Fibroblast of skin of left biceps (primary cell): ENCODE data around the gene KDELR3.
"Not testable (repeated sequence)": the region's sequence is repeated elsewhere in the genome, so short reads cannot be mapped to it uniquely, and the experiment has no call there.

ENCODE experiments used
- DNase-seq, 2 experiments: peaks; one replicate each; pipeline ENCODE4 v3.0.0-alpha.2; 2013; ENCODE audit warnings: low read depth in 2 of 2

Gene KDELR3

DNA sequence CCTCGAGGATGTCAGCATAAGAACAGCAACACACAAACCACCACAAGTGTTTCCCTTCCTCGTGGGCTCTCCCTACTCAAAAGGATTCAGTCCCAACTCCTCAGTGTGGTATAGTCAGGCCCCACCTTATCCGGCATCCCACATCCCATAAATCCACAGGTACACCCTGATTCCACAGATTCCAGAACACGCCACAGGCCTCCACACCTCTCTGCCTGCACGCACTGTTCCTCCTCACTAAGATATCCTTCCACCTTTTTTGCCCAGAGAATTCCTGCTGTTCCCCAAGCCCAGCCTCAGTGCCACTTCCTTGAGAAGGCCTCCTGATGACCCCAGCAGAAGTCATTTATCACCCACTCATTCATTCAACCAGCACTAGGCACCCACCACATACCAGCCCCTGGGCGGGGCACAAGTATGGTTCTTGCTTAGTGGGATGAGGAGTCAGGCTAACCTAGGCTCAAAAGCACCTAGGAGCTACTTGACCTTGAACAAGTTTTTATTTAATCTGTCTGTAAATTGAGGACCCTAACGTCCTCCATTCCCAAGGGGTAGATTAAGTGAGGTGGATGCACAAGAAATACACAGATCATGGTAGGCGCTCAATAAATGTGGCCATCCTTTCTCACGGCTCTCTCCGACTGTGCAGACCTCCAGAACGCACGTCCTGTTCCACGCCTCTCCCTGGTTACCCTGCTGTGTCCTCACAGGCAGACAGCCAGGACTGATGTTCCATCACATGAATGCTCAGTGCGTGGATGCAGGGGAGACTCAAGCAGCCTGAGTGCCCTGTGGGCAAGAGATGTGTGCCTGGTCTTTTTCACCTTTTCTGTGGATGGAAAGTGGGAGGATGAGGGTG lies 10.8 kb upstream of the KDELR3 start:
- DNase-seq, result no peak

- no peak for DNase-seq
These were observed 7.5 kb upstream of the KDELR3 start for GRCh38 chr22:38460426-38460840.

GRCh38 chr22:38461057-38461413 lies 6.9 kb upstream of the KDELR3 start:
- DNase-seq, result no peak

DNA sequence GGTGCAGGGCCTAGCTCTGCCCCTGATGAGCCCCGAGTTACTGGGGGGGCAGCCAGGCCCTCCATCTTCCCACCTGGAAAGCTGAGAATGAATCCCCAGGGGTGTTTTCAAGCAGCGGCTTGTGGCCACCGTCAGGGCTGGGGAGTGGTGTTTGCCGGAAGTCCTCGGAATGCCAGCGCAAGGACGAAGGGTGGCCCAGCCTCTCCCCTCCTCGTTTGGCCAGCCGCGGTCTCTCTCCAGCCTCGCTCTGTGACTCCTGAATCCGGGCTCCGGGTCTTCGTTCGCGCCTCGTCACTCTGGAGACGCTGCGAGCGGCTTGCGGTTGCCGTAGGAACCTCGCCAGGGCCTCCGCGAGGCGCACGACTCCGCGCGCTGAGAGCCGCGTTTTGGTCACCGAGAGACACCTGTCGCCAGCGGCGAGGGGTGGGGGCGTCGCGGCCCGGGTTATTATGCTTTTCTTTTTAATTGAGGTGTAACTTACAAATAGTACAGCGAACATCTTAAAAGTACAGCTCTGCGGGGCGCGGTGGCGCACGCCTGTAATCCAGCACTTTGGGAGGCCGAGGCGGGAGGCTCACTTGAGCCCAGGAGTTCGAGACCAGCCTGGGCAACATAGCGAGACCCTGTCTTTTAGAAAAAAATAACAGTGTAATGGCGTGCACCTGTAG lies 6.3 kb upstream of the KDELR3 start:
- peak; percentile 26 to 35 for DNase-seq

DNA sequence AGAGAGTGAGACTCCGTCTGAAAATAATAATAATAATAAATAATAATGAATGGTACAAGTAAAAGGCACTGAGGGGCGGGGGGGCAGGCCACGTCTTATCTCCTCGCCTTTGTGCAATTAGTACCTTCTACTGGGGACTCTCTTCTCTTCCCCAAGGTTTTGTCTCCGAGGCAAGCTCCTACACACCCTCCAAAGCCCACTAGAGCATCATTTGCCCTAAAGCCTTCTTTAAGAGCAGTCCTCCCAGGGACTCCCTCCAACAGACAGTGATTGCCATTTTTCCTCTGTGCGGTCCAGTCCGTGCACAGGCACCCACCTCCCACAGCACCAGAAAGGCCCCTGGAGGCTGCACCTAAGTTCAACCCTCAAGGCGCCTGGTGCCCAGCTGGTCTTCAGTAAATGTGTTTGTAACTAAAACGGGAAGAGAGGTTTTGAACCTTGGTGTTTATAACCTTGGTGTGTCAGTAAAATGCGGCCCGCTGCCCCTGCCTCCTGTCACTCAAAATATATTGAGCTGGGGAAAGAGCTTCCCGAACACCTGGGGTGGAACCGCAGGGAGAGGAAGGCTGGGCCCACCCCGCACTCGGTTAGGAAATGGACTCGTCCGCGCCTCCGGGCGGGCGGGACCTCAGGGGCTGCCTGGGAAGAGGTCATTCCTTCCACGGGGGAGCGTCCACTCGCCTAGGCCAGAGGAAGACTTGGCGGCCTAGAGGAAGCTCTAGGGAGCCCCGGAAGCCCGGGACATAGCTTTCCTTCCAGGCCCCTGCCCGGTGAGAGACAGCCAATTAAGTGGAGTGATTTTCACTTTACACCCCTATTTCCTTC lies 4.7 kb upstream of the KDELR3 start:
- no peak for DNase-seq

GRCh38 chr22:38464992-38465672 lies 2.8 kb upstream of the KDELR3 start:
- no peak for DNase-seq

DNA sequence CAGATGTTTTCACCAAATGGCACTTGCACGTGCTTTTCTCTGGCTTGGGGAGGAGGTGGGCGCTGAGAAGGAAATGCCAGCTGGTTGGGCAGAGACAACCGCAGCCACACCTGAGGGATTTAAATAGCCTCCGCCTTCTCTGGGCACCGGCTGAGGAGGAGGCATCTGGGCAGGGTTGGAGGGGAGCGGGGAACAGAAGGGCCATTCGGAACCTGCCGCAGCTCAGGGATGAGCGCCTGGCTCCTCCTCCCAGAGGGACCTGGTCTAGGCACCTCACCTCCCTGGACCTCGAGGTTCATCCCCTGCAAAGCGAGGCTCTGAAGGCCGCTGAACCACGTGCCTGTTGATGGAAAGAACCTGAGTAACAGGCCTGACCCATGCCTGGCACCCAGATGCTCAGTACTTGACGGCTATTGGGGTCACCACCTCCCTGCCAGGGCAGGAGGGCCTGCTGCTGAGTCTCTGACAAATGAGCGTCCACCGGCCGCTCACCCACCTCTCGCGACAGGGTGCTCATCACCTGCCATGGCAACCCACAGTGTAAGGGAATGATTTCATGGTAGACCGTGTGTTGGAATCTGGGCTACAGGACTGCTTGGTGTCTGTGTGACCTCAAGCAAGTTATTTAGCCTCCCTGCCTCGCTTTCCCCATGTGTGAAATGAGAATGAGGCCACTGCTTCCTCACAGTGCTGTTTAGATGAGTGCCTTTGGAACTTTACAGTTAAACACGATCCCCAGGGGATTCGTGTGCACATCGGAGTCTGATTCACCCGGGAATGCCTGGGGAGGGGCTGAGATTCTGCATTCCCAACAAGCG lies 2.0 kb upstream of the KDELR3 start:
- DNase-seq, result no peak

DNA sequence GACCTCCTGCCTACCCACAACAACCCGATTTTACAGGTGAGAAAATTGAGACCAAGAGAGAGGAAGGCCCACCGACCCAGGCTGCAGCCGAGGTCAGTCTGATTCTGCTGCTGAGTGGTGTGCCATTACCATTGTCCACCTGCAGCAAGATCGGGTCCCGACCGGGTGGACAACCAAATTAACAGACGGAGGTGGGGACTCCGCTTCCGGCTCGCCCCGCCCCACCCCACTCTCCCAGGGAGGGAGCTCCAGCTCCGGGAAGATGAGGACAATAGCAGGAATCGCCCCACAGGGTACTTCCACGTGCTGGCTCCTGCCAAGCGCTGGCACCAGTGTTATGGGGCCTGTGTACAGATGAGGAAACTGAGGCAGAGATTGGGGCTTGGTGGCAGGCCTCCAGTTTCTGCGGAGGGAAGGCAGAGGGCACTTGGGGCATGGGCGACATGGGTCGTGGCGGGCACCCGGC lies 425 bp upstream of the KDELR3 start:
- no peak for DNase-seq

- no peak for DNase-seq
These were observed 778 bp downstream of the KDELR3 start for GRCh38 chr22:38468443-38469305.

DNA sequence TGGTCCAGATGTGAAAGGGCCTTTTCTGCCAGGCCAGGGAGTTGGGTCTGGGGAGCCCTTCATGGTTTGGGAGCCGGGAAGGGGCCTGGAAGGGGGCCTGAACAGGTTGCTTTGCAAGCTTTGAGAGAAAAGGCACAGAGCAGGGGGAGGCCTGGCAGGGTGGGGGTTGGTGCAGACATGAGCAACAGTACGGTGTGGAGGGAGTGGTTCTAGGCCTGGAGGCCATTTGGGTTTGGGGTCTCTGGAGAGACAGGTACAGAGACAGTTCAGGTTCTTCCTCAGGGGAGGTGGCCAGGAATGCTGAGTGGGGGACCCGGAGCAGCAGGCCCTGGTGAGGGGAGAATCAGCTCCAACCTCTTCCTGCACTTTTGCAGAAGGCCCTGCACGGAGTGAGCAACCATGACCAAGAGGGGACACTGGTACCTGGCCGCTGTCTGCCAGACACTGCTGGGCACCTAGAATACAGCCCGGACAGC lies 1.4 kb downstream of the KDELR3 start:
- no peak for DNase-seq

DNA sequence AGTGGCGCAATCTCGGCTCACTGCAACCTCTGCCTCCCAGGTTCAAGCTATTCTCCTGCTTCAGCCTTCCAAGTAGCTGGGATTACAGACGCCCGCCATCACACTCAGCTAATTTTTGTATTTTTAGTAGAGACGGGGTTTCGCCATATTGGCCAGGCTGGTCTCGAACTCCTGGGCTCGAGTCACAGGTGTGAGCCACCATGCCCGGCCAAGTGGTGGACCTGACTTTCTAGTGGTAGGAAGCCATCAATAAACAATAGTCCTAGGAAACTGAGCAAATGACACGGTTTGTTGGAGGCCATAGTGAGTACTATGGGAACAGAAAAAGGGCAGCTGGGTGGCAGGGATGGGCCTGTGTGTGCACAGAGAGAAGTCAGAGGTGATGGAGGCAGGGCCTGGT lies 2.3 kb downstream of the KDELR3 start:
- not testable (repeated sequence) for DNase-seq

GRCh38 chr22:38471237-38471636 lies 3.3 kb downstream of the KDELR3 start:
- no peak for DNase-seq

DNA sequence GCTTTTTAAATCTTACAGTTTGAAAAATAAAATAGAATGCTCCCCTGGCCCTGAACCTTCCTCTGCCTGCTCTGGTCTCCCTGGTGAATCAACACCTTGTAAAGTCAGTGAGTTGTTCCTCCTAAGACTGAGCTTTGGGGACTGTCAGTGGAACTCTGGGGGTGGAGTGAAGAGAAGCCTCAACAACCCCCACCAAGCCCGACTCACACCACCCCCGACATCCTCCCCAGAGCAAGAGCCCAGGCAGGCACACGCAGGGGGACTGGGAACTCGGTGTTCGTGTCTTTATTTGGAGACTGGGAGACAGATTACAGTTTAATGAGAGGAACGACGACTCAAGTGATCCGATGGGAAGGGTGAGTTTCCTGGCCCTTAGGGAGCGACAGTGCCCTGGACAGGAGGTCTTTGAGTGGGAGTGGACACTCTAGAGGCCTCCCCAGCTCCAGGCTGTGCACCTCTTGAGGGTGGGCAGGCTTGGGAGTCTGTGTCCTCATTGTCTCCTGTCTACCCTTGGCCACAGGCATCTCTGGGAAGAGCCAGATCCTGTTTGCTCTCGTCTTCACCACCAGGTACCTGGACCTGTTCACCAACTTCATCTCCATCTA lies 6.2 kb downstream of the KDELR3 start:
- DNase-seq, result no peak

DNA sequence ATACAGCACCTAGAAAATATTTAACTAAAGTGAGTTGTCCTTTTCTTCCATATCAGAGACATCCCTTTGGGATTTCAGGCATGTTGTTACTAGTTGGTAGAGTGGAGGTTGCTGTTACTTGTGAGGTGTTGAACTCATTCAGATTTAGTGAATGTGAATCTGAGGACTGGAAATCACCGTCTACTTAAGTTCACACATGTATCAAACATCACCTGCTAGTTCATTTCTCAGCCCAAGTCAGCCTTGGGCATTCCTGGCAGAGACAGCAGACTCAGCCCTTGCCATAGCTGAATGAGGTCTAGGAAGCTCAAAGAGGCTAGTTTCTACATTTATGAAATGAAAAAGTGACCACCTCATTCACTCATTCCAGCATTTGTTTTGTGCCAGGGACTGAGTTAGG lies 9.7 kb downstream of the KDELR3 start:
- DNase-seq, result no peak

DNA sequence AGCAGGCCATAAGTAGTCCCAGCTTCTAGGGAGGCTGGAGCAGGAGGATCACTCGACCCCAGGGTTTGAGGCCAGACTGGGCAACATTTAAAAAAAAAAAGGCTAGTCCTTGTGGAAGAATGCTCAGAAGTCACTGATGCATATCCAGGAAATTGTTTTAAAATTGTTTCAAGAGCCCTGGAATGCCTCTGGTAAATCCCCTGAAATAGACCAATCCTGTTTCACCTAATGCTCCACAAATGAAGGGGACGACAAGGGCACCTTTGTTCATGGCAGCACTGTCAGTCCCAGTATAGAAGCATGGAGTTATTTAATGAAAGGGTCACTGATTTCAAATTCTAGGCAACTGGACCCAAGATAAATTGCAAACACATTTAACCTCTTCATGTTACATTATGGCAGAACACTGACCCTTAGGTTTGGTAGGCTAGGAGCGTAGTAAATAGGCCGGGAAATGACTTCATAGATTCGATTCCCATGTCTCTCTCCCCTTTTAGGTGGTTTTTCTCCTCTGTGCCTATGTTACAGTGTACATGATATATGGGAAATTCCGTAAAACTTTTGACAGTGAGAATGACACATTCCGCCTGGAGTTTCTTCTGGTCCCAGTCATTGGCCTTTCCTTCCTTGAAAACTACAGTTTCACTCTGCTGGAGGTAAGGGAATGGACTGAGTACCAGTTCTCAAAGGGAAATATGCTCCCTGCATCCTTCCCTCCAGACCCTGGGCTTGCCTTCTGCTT lies 11.4 kb downstream of the KDELR3 start:
- DNase-seq, result no peak

- no peak for DNase-seq
These were observed 13.4 kb downstream of the KDELR3 start for GRCh38 chr22:38481162-38481870.

- DNase-seq, result no peak
These were observed 14.0 kb downstream of the KDELR3 start for GRCh38 chr22:38481871-38482332.
